Neural cell (in vitro differentiated cells): ENCODE measurements around the gene PLCB1. TPM values are rescaled to one million over a fixed set of nuclear protein-coding genes. Genes with fewer than 3 reads are reported as not detected.

Source experiments
- H2AFZ ChIP-seq: fragments of 200-600, 300-800 bp; sonication (generic), shearing (Covaris generic); 2 replicates; pipeline ENCODE4 v1.6.0; 2014; ENCODE audit warnings: low read depth, mild to moderate bottlenecking, antibody characterized with exemption, low read length, moderate library complexity
- H3F3A ChIP-seq: fragments of 200-600 bp; shearing (Covaris generic); 2 replicates; pipeline ENCODE4 v1.6.1; 2016; ENCODE audit warnings: mild to moderate bottlenecking, moderate library complexity, mixed read lengths, antibody characterized with exemption, low read length; ENCODE audit not compliant: insufficient read depth, poor library complexity, severe bottlenecking
- H3K27ac ChIP-seq: fragments of 200-600, 300-800 bp; sonication (generic), shearing (Covaris generic); 2 replicates; pipeline ENCODE4 v1.5.1; 2014; ENCODE audit warnings: mild to moderate bottlenecking, low read length, moderate library complexity
- H3K27me3 ChIP-seq: fragments of 300-800, 200-600 bp; sonication (generic), shearing (Covaris generic); 2 replicates; pipeline ENCODE4 v1.6.0; 2014; ENCODE audit warnings: mild to moderate bottlenecking, low read depth, low read length, moderate library complexity; ENCODE audit not compliant: insufficient read depth
- H3K36me3 ChIP-seq: fragments of 300-800, 200-600 bp; sonication (generic), shearing (Covaris generic); 2 replicates; pipeline ENCODE4 v1.5.1; 2014; ENCODE audit warnings: mild to moderate bottlenecking, antibody characterized with exemption, low read length, moderate library complexity; ENCODE audit not compliant: insufficient read depth
- H3K4me2 ChIP-seq: fragments of 300-800, 200-600 bp; sonication (generic), shearing (Covaris generic); 2 replicates; pipeline ENCODE4 v1.6.0; 2014; ENCODE audit warnings: mild to moderate bottlenecking, low read length
- H3K4me3 ChIP-seq: fragments of 300-800, 200-600 bp; sonication (generic), shearing (Covaris generic); 2 replicates; pipeline ENCODE4 v1.5.1; 2014; ENCODE audit warnings: mild to moderate bottlenecking, low read length, moderate library complexity
- H3K79me2 ChIP-seq: fragments of 200-600 bp; shearing (Covaris generic); replicated peaks from 2 replicates; pipeline ENCODE4 v1.6.0; 2014; ENCODE audit warnings: mild to moderate bottlenecking, low read length, moderate library complexity; ENCODE audit not compliant: insufficient read depth
- H3K9ac ChIP-seq: fragments of 300-800, 200-600 bp; sonication (generic), shearing (Covaris generic); 2 replicates; pipeline ENCODE4 v1.6.1; 2016; ENCODE audit warnings: mild to moderate bottlenecking, low read length, mixed read lengths
- H3K9me2 ChIP-seq: fragments of 200-600 bp; shearing (Covaris generic); 2 replicates; pipeline ENCODE4 v1.6.1; 2016; ENCODE audit warnings: mild to moderate bottlenecking, low read length, mixed read lengths; ENCODE audit not compliant: insufficient read depth
- H3K9me3 ChIP-seq: fragments of 200-600, 300-800 bp; sonication (generic), shearing (Covaris generic); 2 replicates; pipeline ENCODE4 v1.6.1; 2016; ENCODE audit warnings: mild to moderate bottlenecking, mixed run types, low read length, moderate library complexity, mixed read lengths
- H4K20me1 ChIP-seq: fragments of 200-600 bp; shearing (Covaris generic); 2 replicates; pipeline ENCODE4 v1.6.1; 2016; ENCODE audit warnings: mild to moderate bottlenecking, mixed run types; ENCODE audit not compliant: insufficient read depth
- EP300 ChIP-seq: fragments of 450-650 bp; conservative IDR thresholded peaks from 2 replicates; pipeline ENCODE4 v1.6.1; 2014; ENCODE audit warnings: antibody characterized with exemption, mild to moderate bottlenecking, moderate library complexity; ENCODE audit not compliant: poor library complexity, severe bottlenecking
- EZH2 ChIP-seq: fragments of 200-600, 300-800 bp; shearing (Covaris generic), sonication (generic); IDR thresholded peaks from 2 replicates; pipeline ENCODE4 v1.6.1; 2014; ENCODE audit warnings: antibody characterized with exemption, low read length, borderline replicate concordance, mild to moderate bottlenecking; ENCODE audit not compliant: insufficient read depth, poor library complexity, severe bottlenecking
- MXI1 ChIP-seq: fragments of 450-650 bp; conservative IDR thresholded peaks from 2 replicates; pipeline ENCODE4 v1.6.1; 2014; ENCODE audit warnings: antibody characterized with exemption, mild to moderate bottlenecking; ENCODE audit not compliant: poor library complexity, severe bottlenecking
- POLR2AphosphoS5 ChIP-seq: IDR thresholded peaks from 2 replicates; pipeline ENCODE4 v1.6.1; 2012
- RAD21 ChIP-seq: fragments of 450-650 bp; conservative IDR thresholded peaks from 2 replicates; pipeline ENCODE4 v1.6.1; 2014; ENCODE audit warnings: antibody characterized with exemption, mild to moderate bottlenecking, moderate library complexity
- SMC3 ChIP-seq: fragments of 450-650 bp; conservative IDR thresholded peaks from 2 replicates; pipeline ENCODE4 v1.6.1; 2014; ENCODE audit warnings: antibody characterized with exemption, mild to moderate bottlenecking, moderate library complexity; ENCODE audit not compliant: poor library complexity
- TAF1 ChIP-seq: IDR thresholded peaks from 2 replicates; pipeline ENCODE4 v1.6.1; 2012; ENCODE audit warnings: low read depth
- polyA plus RNA-seq: library from polyadenylated mRNA; depleted of rRNA; stranded (reverse); fragments of >200 nt; gene quantifications from 2 replicates; pipeline ENCODE4 v1.2.3, GENCODE V29; 2014
- TF ChIP-seq, protein P1 (sequence below): IDR thresholded peaks from 2 replicates; pipeline ENCODE4 v1.6.1; 2012; ENCODE audit warnings: borderline replicate concordance
- TF ChIP-seq, protein P2 (sequence below): fragments of 450-650 bp; IDR thresholded peaks from 2 replicates; pipeline ENCODE4 v1.5.1; 2014; ENCODE audit warnings: antibody characterized with exemption, mild to moderate bottlenecking, moderate library complexity; ENCODE audit not compliant: poor library complexity, severe bottlenecking

The PLCB1 gene
- polyA plus RNA-seq, 1 donor from 2014 or later = 11.4 TPM

DNA sequence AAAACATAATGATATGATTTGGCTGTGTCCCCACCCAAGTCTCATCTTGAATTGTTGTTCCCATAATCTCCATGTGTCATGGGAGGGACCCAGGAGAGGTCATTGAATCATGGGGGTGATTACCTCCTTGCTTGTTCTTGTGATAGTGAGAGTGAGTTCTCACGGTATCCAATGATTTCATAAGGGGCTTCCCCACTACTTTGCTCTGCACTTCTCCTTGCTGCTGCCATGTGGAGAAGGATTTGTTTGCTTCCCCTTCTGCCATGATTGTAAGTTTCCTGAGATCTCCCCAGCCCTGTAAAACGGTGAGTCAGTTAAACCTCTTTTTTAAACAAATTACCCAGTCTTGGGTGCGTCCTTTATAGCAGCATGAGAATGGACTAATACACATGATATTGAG, 780.0 kb downstream of the PLCB1 start:
- Histone ChIP-seq H3K4me3 (no peak overlapping the region), H4K20me1 (no peaks in the 10 kb centered on the region)
- TF ChIP-seq TAF1 (no peak), EZH2 (no peak), RAD21 (no peak), EP300 (no peak), POLR2AphosphoS5 (no peak), MXI1 (no peak), SMC3 (no peak)
- TF ChIP-seq, protein P1, sequence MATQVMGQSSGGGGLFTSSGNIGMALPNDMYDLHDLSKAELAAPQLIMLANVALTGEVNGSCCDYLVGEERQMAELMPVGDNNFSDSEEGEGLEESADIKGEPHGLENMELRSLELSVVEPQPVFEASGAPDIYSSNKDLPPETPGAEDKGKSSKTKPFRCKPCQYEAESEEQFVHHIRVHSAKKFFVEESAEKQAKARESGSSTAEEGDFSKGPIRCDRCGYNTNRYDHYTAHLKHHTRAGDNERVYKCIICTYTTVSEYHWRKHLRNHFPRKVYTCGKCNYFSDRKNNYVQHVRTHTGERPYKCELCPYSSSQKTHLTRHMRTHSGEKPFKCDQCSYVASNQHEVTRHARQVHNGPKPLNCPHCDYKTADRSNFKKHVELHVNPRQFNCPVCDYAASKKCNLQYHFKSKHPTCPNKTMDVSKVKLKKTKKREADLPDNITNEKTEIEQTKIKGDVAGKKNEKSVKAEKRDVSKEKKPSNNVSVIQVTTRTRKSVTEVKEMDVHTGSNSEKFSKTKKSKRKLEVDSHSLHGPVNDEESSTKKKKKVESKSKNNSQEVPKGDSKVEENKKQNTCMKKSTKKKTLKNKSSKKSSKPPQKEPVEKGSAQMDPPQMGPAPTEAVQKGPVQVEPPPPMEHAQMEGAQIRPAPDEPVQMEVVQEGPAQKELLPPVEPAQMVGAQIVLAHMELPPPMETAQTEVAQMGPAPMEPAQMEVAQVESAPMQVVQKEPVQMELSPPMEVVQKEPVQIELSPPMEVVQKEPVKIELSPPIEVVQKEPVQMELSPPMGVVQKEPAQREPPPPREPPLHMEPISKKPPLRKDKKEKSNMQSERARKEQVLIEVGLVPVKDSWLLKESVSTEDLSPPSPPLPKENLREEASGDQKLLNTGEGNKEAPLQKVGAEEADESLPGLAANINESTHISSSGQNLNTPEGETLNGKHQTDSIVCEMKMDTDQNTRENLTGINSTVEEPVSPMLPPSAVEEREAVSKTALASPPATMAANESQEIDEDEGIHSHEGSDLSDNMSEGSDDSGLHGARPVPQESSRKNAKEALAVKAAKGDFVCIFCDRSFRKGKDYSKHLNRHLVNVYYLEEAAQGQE = no peak
- TF ChIP-seq, protein P2, sequence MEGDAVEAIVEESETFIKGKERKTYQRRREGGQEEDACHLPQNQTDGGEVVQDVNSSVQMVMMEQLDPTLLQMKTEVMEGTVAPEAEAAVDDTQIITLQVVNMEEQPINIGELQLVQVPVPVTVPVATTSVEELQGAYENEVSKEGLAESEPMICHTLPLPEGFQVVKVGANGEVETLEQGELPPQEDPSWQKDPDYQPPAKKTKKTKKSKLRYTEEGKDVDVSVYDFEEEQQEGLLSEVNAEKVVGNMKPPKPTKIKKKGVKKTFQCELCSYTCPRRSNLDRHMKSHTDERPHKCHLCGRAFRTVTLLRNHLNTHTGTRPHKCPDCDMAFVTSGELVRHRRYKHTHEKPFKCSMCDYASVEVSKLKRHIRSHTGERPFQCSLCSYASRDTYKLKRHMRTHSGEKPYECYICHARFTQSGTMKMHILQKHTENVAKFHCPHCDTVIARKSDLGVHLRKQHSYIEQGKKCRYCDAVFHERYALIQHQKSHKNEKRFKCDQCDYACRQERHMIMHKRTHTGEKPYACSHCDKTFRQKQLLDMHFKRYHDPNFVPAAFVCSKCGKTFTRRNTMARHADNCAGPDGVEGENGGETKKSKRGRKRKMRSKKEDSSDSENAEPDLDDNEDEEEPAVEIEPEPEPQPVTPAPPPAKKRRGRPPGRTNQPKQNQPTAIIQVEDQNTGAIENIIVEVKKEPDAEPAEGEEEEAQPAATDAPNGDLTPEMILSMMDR = no peak

DNA sequence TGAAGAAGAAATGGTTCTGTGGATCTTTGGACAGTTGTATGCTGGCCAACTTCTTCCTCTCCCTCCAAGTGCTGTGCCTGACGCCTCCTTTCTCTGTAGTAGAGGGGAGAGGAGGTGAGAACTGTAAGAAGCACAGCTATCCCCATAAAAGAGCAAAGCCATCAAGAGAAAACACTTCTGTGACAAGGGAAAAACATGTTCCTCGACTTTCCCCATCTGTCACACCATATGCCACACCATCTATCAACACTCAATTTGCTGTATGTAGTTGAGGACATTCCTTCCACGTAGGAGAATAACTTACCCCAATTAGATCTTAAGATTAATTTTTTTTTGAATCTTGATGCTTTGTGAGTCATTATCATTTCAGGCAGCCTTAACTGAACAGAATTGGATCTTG, 780.7 kb downstream of the PLCB1 start:
- Histone ChIP-seq H3K36me3 (no peaks in the 10 kb centered on the region), H3K9me2 (no peaks in the 10 kb centered on the region), H3K4me2 (no peak overlapping the region), H4K20me1 (no peaks in the 10 kb centered on the region), H3K27ac (no peak overlapping the region), H3K4me3 (no peak overlapping the region), H3K27me3 (no peaks in the 10 kb centered on the region), H2AFZ (no peak overlapping the region), H3F3A (no peaks in the 10 kb centered on the region), H3K79me2 (no peaks in the 10 kb centered on the region), H3K9me3 (no peaks in the 10 kb centered on the region), H3K9ac (no peak overlapping the region)
- TF ChIP-seq POLR2AphosphoS5 (no peak), EP300 (no peak), EZH2 (no peak), TAF1 (no peak), MXI1 (no peak), SMC3 (no peak), RAD21 (no peak)
- TF ChIP-seq, protein P2 = no peak
- TF ChIP-seq, protein P1 = no peak

More for the DNA sequence above, 780.0 kb downstream of the PLCB1 start:
- no peak overlapping the region for H3K4me2 ChIP-seq
- no peaks in the 10 kb centered on the region for H3K9me2 ChIP-seq
- no peaks in the 10 kb centered on the region for H3K9me3 ChIP-seq
- no peaks in the 10 kb centered on the region for H3K79me2 ChIP-seq
- H3F3A ChIP-seq = no peaks in the 10 kb centered on the region
- H3K27me3 ChIP-seq = no peaks in the 10 kb centered on the region
- no peaks in the 10 kb centered on the region for H3K36me3 ChIP-seq
- H3K27ac ChIP-seq = no peak overlapping the region
- H3K9ac ChIP-seq = no peak overlapping the region
- no peak overlapping the region for H2AFZ ChIP-seq
